Superior temporal gyrus (tissue), 1 donor: ENCODE measurements around the gene TASP1.

Source experiments
- DNase-seq: peaks from one replicate; pipeline ENCODE4 v3.0.0-alpha.2; 2016; ENCODE audit errors: extremely low spot score

Gene TASP1

GRCh38 chr20:13441388-13441787 lies 197.3 kb downstream of the TASP1 start:
- no peak for DNase-seq

- DNase-seq: no peak
Observed at GRCh38 chr20:13436530-13436929, 202.2 kb downstream of the TASP1 start.

- no peak for DNase-seq
Observed at GRCh38 chr20:13432126-13432525, 206.6 kb downstream of the TASP1 start.

- DNase-seq: no peak
Observed at GRCh38 chr20:13430346-13431002, 208.3 kb downstream of the TASP1 start.

GRCh38 chr20:13428684-13429083 lies 210.0 kb downstream of the TASP1 start:
- DNase-seq: no peak

GRCh38 chr20:13426870-13427269 lies 211.9 kb downstream of the TASP1 start:
- no peak for DNase-seq

- no peak for DNase-seq
Observed at GRCh38 chr20:13425381-13426135, 213.2 kb downstream of the TASP1 start.

GRCh38 chr20:13424174-13424833 lies 214.4 kb downstream of the TASP1 start:
- no peak for DNase-seq

- no peak for DNase-seq
Observed at GRCh38 chr20:13423472-13424173, 215.1 kb downstream of the TASP1 start.

GRCh38 chr20:13422637-13423036 lies 216.1 kb downstream of the TASP1 start:
- DNase-seq: no peak

- DNase-seq: no peak
Observed at GRCh38 chr20:13420625-13421024, 218.1 kb downstream of the TASP1 start.

- no peak for DNase-seq
Observed at GRCh38 chr20:13419477-13419876, 219.3 kb downstream of the TASP1 start.

GRCh38 chr20:13418263-13419229 lies 220.2 kb downstream of the TASP1 start:
- no peak for DNase-seq

GRCh38 chr20:13416531-13416930 lies 222.2 kb downstream of the TASP1 start:
- no peak for DNase-seq

- no peak for DNase-seq
Observed at GRCh38 chr20:13412806-13413445, 225.8 kb downstream of the TASP1 start.

- DNase-seq: no peak
Observed at GRCh38 chr20:13404293-13404692, 234.4 kb downstream of the TASP1 start.

- no peak for DNase-seq
Observed at GRCh38 chr20:13403453-13403852, 235.3 kb downstream of the TASP1 start.

GRCh38 chr20:13402986-13403385 lies 235.7 kb downstream of the TASP1 start:
- DNase-seq: no peak

GRCh38 chr20:13402171-13402760 lies 236.5 kb downstream of the TASP1 start:
- no peak for DNase-seq

GRCh38 chr20:13401596-13401995 lies 237.1 kb downstream of the TASP1 start:
- no peak for DNase-seq
